Spinal cord (tissue), 10 donors: ENCODE measurements around the gene CHIC2. TPM values are rescaled to one million over a fixed set of nuclear protein-coding genes. Genes with fewer than 3 reads are reported as not detected.
"Not testable (repeated sequence)": the region's sequence is repeated elsewhere in the genome, so short reads cannot be mapped to it uniquely, and the experiment has no call there.

Experiments used
- DNase-seq, 6 donors: peaks; one replicate each; pipeline versions ENCODE4 v3.0.0 to v3.0.0-alpha.2; 2013 to 2015; ENCODE audit warnings: low spot score in 6 of 6, low read depth in 4 of 6
- H3K27ac ChIP-seq: one replicate; pipeline ENCODE4 v1.5.1; 2013; ENCODE audit warnings: low read depth, low read length, control low read depth
- H3K27me3 ChIP-seq: one replicate; pipeline ENCODE4 v1.6.1; 2013; ENCODE audit warnings: low read length; ENCODE audit not compliant: control insufficient read depth, insufficient read depth
- H3K36me3 ChIP-seq: one replicate; pipeline ENCODE4 v1.6.1; 2013; ENCODE audit warnings: low read length; ENCODE audit not compliant: control insufficient read depth, insufficient read depth
- H3K4me1 ChIP-seq: one replicate; pipeline ENCODE4 v1.6.1; 2013; ENCODE audit warnings: low read length; ENCODE audit not compliant: control insufficient read depth, insufficient read depth
- H3K4me3 ChIP-seq: one replicate; pipeline ENCODE4 v1.5.1; 2013; ENCODE audit warnings: low read depth, low read length, control low read depth
- H3K9me3 ChIP-seq: one replicate; pipeline ENCODE4 v1.6.1; 2013; ENCODE audit warnings: low read length; ENCODE audit not compliant: control insufficient read depth, insufficient read depth
- WGBS: methylation state at CpG from one replicate; pipeline ENCODE4 v1.1.5; 2013; ENCODE audit warnings: missing lambda C conversion rate; ENCODE audit not compliant: insufficient coverage; 5-methylcytosine and 5-hydroxymethylcytosine counted together
- polyA plus RNA-seq, 2 donors: library from polyadenylated mRNA; unstranded; fragments of 120-200 nt; gene quantifications; one replicate each; pipeline ENCODE4 v1.2.1, GENCODE V29; 2013; ENCODE audit not compliant: insufficient read length in 2 of 2
- total RNA-seq, 2 donors: library from RNA; depleted of rRNA in 1 of 2; stranded (reverse); fragments of 120-200 nt in 1 of 2; fragments of >200 nt in 1 of 2; gene quantifications; one replicate each; pipeline versions ENCODE4 v1.2.3 to v1.2.4, GENCODE V29; 2013 to 2014
- donor health status: healthy.

The CHIC2 gene
- total and polyA plus RNA-seq, 4 donors, result 21.0 to 39.5 (median 27.5) TPM

DNA sequence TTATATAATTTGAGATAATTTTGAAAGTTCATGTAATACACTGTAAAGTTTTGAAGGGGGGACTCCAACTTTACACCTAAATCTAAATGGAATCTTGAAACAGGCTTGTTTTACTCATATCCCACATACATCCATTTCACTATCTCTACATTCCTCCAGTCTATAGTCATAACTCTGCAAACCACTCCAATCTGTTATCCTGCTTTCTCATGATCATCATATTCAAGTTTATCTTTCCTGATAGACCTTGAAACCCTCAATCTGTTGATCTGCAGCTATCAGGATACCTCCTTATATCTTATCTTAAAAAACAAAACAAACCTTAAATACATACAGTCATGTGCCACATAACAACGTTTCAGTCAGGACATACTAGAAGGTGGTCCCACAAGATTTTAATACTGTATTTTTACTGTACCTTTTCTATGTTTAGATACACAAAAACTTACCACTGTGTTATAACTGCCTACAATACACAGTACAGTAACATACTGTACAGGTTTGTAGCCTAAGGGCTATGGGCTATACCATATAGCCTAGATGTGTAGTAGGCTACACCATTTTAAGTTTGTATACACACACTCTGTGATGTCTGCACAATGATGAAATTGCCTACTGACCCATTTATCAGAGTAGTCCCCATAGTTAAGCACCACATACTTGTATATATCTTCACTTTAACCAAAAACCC is 14.0 kb downstream of the CHIC2 start:
- Histone ChIP-seq H3K4me1 (no peaks in the 10 kb centered on the region), H3K36me3 (peaks cover 4% of the 10 kb centered on the region), H3K27ac (no peak overlapping the region)

DNA sequence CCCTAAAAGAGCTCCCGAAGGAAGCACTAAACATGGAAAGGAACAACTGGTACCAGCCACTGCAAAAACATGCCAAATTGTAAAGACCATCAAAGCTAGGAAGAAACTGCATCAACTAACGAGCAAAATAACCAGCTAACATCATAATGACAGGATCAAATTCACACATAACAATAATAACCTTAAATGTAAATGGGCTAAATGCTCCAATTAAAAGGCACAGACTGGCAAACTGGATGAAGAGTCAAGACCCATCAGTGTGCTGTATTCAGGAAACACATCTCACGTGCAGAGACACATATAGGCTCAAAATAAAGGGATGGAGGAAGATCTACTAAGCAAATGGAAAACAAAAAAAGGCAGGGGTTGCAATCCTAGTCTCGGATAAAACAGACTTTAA is 20.8 kb downstream of the CHIC2 start:
- not testable (repeated sequence) for H3K9me3 ChIP-seq, DNase-seq, H3K27me3 ChIP-seq, H3K4me1 ChIP-seq, H3K27ac ChIP-seq, H3K4me3 ChIP-seq
- WGBS, result no CpG with 5 or more reads among the region's 4 CpGs
- H3K36me3 ChIP-seq, result peaks cover 10% of the 10 kb centered on the region

More for the DNA sequence above, 14.0 kb downstream of the CHIC2 start:
- H3K4me3 ChIP-seq, result no peak overlapping the region
- no CpG with 5 or more reads among the region's 1 CpG for WGBS
- no peaks in the 10 kb centered on the region for H3K27me3 ChIP-seq
- DNase-seq, result no peak
- H3K9me3 ChIP-seq, result no peaks in the 10 kb centered on the region

DNA sequence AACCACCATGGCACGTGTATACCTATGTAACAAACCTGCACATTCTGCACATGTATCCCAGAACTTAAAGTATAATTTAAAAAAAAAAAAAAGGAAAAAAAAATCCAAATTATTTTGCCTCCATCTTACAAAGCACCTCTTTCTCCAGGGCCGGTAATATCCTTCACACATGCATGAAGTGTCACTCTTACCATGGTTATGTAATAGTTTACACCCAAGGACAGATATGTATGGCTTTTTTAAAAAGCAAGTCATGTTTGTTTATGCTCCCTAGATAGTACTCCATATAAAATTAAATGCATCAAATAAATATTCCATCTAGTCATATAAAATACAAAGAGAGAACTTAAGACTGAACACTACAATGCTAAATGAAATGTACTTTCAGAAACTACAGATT is 22.5 kb downstream of the CHIC2 start:
- Histone ChIP-seq H3K4me3 (no peak overlapping the region), H3K27ac (no peak overlapping the region), H3K36me3 (peaks cover 6% of the 10 kb centered on the region), H3K27me3 (no peaks in the 10 kb centered on the region), H3K9me3 (no peaks in the 10 kb centered on the region), H3K4me1 (no peaks in the 10 kb centered on the region)
- no peak for DNase-seq
- no CpG with 5 or more reads among the region's 2 CpGs for WGBS

DNA sequence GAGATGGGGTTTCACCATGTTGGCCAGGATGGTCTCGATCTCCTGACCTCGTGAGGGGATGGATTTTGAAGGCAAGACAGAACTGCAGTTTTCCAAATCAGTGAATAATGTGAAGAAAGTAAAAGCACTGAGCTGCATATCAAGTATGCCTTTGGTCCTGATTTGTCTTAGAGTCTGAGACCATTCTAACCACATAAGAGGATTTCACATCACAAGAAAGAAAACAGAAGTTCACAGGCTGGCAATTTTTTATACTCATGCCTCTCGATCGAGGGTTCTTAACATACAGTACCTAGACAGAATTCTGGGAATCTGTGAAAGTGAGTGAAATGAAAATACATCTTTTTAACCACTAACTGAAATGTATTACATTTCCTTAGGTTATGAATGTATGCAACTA is 23.3 kb downstream of the CHIC2 start:
- Histone ChIP-seq H3K4me1 (no peaks in the 10 kb centered on the region), H3K4me3 (no peak overlapping the region), H3K27me3 (no peaks in the 10 kb centered on the region), H3K27ac (no peak overlapping the region), H3K36me3 (peaks cover 6% of the 10 kb centered on the region), H3K9me3 (no peaks in the 10 kb centered on the region)
- no peak for DNase-seq
- WGBS, result no CpG with 5 or more reads among the region's 4 CpGs

DNA sequence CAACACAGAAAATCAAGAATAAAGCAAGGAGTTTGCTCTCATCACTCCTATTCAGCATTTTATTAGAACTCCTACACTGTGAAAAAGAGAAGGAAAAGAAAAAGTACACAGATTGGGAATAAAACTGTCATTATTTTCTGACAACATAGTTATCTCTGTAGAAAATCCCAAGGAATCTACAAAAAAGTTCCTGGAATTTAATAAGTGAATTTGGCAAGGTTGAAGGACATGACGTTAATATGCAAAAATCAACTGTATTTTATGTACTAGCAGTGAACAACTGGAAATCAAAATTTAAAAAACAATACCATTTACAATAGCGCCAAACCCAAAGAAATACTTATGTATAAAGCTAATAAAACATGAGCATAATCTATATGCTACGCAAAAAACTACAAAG is 26.3 kb downstream of the CHIC2 start:
- Histone ChIP-seq H3K27ac (no peak overlapping the region), H3K27me3 (no peaks in the 10 kb centered on the region), H3K4me3 (no peak overlapping the region), H3K4me1 (no peaks in the 10 kb centered on the region), H3K9me3 (no peaks in the 10 kb centered on the region), H3K36me3 (peaks cover 6% of the 10 kb centered on the region)
- WGBS, result no CpG with 5 or more reads among the region's 3 CpGs
- DNase-seq, result no peak

DNA sequence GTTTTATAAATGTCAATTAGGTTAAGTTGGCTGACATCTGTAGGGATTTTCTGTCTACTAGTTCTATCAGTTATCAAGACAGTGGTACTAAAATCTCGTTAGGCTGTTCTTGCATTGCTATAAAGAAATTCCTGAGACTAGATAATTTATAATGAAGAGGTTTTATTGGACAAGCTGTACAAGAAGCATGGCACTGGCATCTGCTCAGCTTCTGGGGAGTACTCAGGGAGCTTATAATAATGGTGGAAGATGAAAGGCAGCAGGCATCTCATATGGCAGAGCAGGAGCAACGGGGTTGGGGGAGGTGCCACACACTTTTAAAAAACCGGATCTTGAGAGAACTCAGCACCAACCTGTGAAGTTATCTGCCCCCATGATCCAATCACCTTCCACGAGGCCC is 28.2 kb downstream of the CHIC2 start:
- no peak overlapping the region for H3K27ac ChIP-seq
- H3K4me3 ChIP-seq, result no peak overlapping the region
- no peaks in the 10 kb centered on the region for H3K9me3 ChIP-seq
- no peak for DNase-seq
- H3K36me3 ChIP-seq, result peaks cover 6% of the 10 kb centered on the region
- no peaks in the 10 kb centered on the region for H3K4me1 ChIP-seq
- H3K27me3 ChIP-seq, result no peaks in the 10 kb centered on the region
- 100% methylated on average over 1 of the region's 4 CpGs for WGBS

DNA sequence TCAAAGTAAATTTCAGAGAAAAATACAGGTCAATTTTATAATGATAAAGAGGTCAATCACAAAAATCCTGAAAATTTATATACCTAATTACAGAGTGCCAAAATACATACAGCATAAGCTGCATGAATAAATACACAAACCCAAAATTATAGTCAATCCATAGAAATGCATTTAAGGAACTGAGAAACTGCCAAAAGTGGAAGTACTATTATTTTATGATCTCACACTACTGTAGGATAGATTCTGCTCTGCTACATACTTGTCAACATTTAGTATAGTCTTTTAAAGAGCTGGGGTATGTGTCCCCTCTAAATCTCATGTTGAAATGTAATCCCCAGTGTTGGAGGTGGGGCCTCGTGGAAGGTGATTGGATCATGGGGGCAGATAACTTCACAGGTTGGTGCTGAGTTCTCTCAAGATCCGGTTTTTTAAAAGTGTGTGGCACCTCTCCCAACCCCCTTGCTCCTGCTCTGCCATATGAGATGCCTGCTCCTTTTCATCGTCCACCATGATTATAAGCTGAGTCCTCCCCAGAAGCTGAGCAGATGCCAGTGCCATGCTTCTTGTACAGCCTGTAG is 31.8 kb downstream of the CHIC2 start:
- 77% methylated on average over 1 of the region's 3 CpGs for WGBS
- Histone ChIP-seq H3K36me3 (peaks cover 2% of the 10 kb centered on the region), H3K4me1 (no peaks in the 10 kb centered on the region), H3K27ac (no peak overlapping the region), H3K27me3 (no peaks in the 10 kb centered on the region), H3K4me3 (no peak overlapping the region), H3K9me3 (no peaks in the 10 kb centered on the region)
- no peak for DNase-seq

DNA sequence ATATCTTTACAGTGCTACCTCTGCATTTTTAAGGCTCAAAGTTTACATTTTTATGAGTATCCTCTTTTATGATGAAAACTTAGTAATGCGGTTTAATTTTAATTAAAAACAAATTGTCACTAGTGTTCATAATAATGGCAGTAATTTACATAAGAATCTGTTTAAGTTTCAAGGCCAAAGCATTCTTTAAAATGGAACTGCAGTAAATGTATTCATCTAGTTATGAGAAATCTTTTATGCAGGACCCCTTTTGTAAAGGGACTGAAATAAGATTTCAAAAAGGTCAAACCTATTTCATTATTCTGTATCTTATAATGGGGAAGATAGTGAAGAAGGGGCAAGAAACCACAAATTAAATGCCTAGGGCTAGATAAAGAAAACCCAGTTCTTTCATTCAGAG is 37.1 kb downstream of the CHIC2 start:
- Histone ChIP-seq H3K27me3 (no peaks in the 10 kb centered on the region), H3K27ac (no peak overlapping the region), H3K4me3 (no peak overlapping the region), H3K4me1 (no peaks in the 10 kb centered on the region), H3K9me3 (no peaks in the 10 kb centered on the region), H3K36me3 (peaks cover 2% of the 10 kb centered on the region)
- no peak for DNase-seq
- no CpG with 5 or more reads among the region's 1 CpG for WGBS

DNA sequence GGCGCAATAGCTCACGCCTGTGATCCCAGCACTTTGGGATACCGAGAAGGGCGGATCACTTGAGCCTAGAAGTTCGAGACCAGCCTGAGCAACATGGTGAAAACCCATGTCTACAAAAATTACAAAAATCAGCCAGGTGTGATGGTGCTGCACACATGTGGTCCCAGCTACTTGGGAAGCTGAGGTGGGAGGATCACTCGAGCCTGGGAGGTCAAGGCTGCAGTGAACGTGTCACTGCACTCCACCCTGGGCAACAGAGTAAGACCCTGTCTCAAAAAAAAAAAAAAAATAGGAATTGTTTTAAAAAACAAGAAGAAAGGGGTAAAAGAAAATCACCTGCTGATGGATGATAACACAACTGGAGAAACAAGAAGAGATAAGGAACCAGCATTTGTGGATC is 38.8 kb downstream of the CHIC2 start:
- Histone ChIP-seq H3K9me3 (no peaks in the 10 kb centered on the region), H3K36me3 (peaks cover 2% of the 10 kb centered on the region), H3K27me3 (no peaks in the 10 kb centered on the region), H3K4me3 (no peak overlapping the region), H3K4me1 (no peaks in the 10 kb centered on the region), H3K27ac (no peak overlapping the region)
- DNase-seq, result no peak
- 100% methylated on average over 3 of the region's 7 CpGs for WGBS

DNA sequence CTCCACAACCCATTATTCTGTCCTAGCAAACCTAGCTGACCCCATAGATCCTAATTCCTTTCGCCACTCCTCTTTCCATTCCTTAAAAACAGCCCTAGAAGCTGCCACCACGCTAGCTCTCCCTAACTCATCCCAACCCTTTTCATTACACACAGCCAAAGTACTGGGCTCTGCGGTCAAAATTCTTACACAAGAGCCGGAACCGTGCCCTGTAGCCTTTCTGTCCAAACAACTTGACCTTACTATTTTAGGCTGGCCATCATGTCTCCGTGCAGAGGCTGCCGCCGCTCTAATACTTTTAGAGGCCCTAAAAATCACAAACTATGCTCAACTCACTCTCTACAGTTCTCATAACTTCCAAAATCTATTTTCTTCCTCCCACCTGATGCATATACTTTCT is 41.4 kb downstream of the CHIC2 start:
- H3K4me1 ChIP-seq, H3K27me3 ChIP-seq, H3K9me3 ChIP-seq, DNase-seq, H3K27ac ChIP-seq, H3K36me3 ChIP-seq, H3K4me3 ChIP-seq: not testable (repeated sequence)
- WGBS, result over 99% methylated on average over 8 of the region's 8 CpGs
